B cell (primary cell): ENCODE data around the gene TRAF3. TPM values are rescaled to one million over a fixed set of nuclear protein-coding genes. Genes with fewer than 3 reads are reported as not detected.
A peak's percentile ranks its signal among the peaks of the same experiment; 100 is the strongest.

Experiments
- ATAC-seq: fragments of 200-7000 bp; cut with Tn5 transposase; one replicate; pipeline ENCODE4 v1.10.0; 2021; ENCODE audit warnings: low read depth, mild to moderate bottlenecking, moderate number of reproducible peaks, moderate library complexity
- CTCF ChIA-PET: fragments of 350-600 bp; sonication (Branson Sonifier 250); formaldehyde crosslinking; loops from one replicate; lab custom pipeline; 2021; ENCODE audit warnings: antibody characterized with exemption, inconsistent platforms; lab: Charles Lee
- POLR2A ChIA-PET: fragments of 350-600 bp; sonication (Branson Sonifier 250); formaldehyde crosslinking; loops from one replicate; lab custom pipeline; 2021; ENCODE audit warnings: antibody characterized with exemption; lab: Charles Lee
- DNase-seq: peaks from one replicate; pipeline ENCODE4 v3.0.0; 2013
- H2AFZ ChIP-seq: 2 replicates; pipeline ENCODE4 v1.6.1; 2012; ENCODE audit warnings: mild to moderate bottlenecking, low read depth, low read length; ENCODE audit not compliant: insufficient read depth, poor library complexity, severe bottlenecking
- H3K27ac ChIP-seq, 2 donors: 1 replicate in 1 of 2; 2 replicates in 1 of 2; pipeline ENCODE4 v1.5.1; 2012 to 2013; ENCODE audit warnings: low read length in 2 of 2, mild to moderate bottlenecking in 2 of 2, moderate library complexity in 1 of 2
- H3K27me3 ChIP-seq, 4 experiments: fragments of 200-600 bp in 1 of 4; sonication (generic) in 1 of 4; replicated peaks in 1 of 4; 1 replicate in 2 of 4; 2 replicates in 2 of 4; pipeline versions ENCODE4 v1.6.1 to v1.7.0; 2013 to 2016; ENCODE audit warnings: low read length in 3 of 4, mild to moderate bottlenecking in 2 of 4, mixed read lengths in 1 of 4, moderate library complexity in 1 of 4; ENCODE audit not compliant: insufficient read depth in 4 of 4, control insufficient read depth in 3 of 4; ENCODE audit errors: control extremely low read depth in 1 of 4
- H3K36me3 ChIP-seq, 2 experiments: replicated peaks in 1 of 2; 1 replicate in 1 of 2; 2 replicates in 1 of 2; pipeline versions ENCODE4 v1.6.1 to v1.7.1; 2013; ENCODE audit warnings: low read length in 1 of 2; ENCODE audit not compliant: insufficient read depth in 2 of 2, control insufficient read depth in 1 of 2; ENCODE audit errors: control extremely low read depth in 1 of 2, extremely low read depth in 1 of 2
- H3K4me1 ChIP-seq, 2 donors: fragments of 200-600 bp in 1 of 2; sonication (generic) in 1 of 2; 1 replicate in 1 of 2; 2 replicates in 1 of 2; pipeline versions ENCODE4 v1.5.1 to v1.6.1; 2013 to 2017; ENCODE audit warnings: low read length in 2 of 2; ENCODE audit not compliant: control insufficient read depth in 2 of 2, insufficient read depth in 2 of 2
- H3K4me2 ChIP-seq: replicated peaks from 2 replicates; pipeline ENCODE3; 2012; ENCODE audit warnings: mild to moderate bottlenecking, low read depth, low read length; ENCODE audit not compliant: poor library complexity, severe bottlenecking
- H3K4me3 ChIP-seq, 5 experiments: fragments of 200-600 bp in 1 of 5; sonication (generic) in 1 of 5; 1 replicate in 3 of 5; 2 replicates in 2 of 5; pipeline versions ENCODE4 v1.5.1 to v1.7.0; 2011 to 2016; ENCODE audit warnings: low read length in 4 of 5, mild to moderate bottlenecking in 4 of 5, low read depth in 2 of 5, control low read depth in 1 of 5, moderate library complexity in 1 of 5; ENCODE audit not compliant: insufficient read depth in 1 of 5; ENCODE audit errors: control extremely low read depth in 1 of 5, extremely low read depth in 1 of 5
- H3K79me2 ChIP-seq: fragments of 200-600 bp; sonication (generic); one replicate; pipeline ENCODE4 v1.6.0; 2016; ENCODE audit warnings: low read length; ENCODE audit not compliant: control insufficient read depth, insufficient read depth
- H3K9ac ChIP-seq: fragments of 200-600 bp; sonication (generic); 2 replicates; pipeline ENCODE4 v1.6.1; 2017; ENCODE audit warnings: mild to moderate bottlenecking, low read length, moderate library complexity
- H3K9me3 ChIP-seq, 3 donors: one replicate each; pipeline versions ENCODE4 v1.6.1 to v1.7.1; 2013; ENCODE audit warnings: low read length in 2 of 3; ENCODE audit not compliant: control insufficient read depth in 2 of 3, insufficient read depth in 1 of 3; ENCODE audit errors: control extremely low read depth in 1 of 3
- H4K20me1 ChIP-seq: 2 replicates; pipeline ENCODE4 v1.6.0; 2012; ENCODE audit warnings: mild to moderate bottlenecking, low read length; ENCODE audit not compliant: insufficient read depth, control insufficient read depth, poor library complexity, severe bottlenecking
- H3K27ac Mint-ChIP-seq: one replicate; pipeline ENCODE4 v1.8.0; 2021; ENCODE audit warnings: mixed read lengths
- H3K27me3 Mint-ChIP-seq: one replicate; pipeline ENCODE4 v1.8.0; 2021; ENCODE audit warnings: mixed read lengths
- H3K4me1 Mint-ChIP-seq: one replicate; pipeline ENCODE4 v1.8.0; 2021; ENCODE audit warnings: mixed read lengths
- H3K4me3 Mint-ChIP-seq: one replicate; pipeline ENCODE4 v1.8.0; 2021; ENCODE audit warnings: mixed read lengths
- H3K9me3 Mint-ChIP-seq: one replicate; pipeline ENCODE4 v1.8.0; 2022; ENCODE audit warnings: mixed read lengths; ENCODE audit not compliant: insufficient read depth
- EZH2 ChIP-seq: IDR thresholded peaks from 2 replicates; pipeline ENCODE4 v1.6.1; 2012; ENCODE audit warnings: borderline replicate concordance, low read depth, mild to moderate bottlenecking, moderate library complexity, low read length; ENCODE audit not compliant: insufficient read depth, poor library complexity, severe bottlenecking
- WGBS: methylation state at CpG from one replicate; pipeline ENCODE4 v1.1.5; 2013; ENCODE audit warnings: missing lambda C conversion rate; ENCODE audit not compliant: insufficient coverage; 5-methylcytosine and 5-hydroxymethylcytosine counted together
- intact Hi-C: fragments of 100-400 bp; cut with micrococcal nuclease; formaldehyde crosslinking; loops from one replicate; pipeline ENCODE4 v1.10.0; 2022
- polyA plus RNA-seq: library from polyadenylated mRNA; depleted of rRNA; stranded (reverse); fragments of >200 nt; gene quantifications from 2 replicates; pipeline ENCODE4 v1.2.3, GENCODE V29; 2012
- total RNA-seq, 2 donors: library from RNA; stranded (reverse); fragments of 120-200 nt in 1 of 2; gene quantifications; 1 replicate in 1 of 2; 2 replicates in 1 of 2; pipeline versions ENCODE4 v1.2.3 to v1.2.4, GENCODE V29; 2013 to 2022
- TF ChIP-seq, protein P1 (sequence below): fragments of 200-600 bp; IDR thresholded peaks from one replicate; pipeline ENCODE4 v1.8.0; 2022; ENCODE audit warnings: antibody characterized with exemption, mild to moderate bottlenecking

The TRAF3 gene
- total and polyA plus RNA-seq, 2 donors (not counting 1 experiment from before 2014, with no cell fraction given) = 42.8 to 89.8 TPM

DNA sequence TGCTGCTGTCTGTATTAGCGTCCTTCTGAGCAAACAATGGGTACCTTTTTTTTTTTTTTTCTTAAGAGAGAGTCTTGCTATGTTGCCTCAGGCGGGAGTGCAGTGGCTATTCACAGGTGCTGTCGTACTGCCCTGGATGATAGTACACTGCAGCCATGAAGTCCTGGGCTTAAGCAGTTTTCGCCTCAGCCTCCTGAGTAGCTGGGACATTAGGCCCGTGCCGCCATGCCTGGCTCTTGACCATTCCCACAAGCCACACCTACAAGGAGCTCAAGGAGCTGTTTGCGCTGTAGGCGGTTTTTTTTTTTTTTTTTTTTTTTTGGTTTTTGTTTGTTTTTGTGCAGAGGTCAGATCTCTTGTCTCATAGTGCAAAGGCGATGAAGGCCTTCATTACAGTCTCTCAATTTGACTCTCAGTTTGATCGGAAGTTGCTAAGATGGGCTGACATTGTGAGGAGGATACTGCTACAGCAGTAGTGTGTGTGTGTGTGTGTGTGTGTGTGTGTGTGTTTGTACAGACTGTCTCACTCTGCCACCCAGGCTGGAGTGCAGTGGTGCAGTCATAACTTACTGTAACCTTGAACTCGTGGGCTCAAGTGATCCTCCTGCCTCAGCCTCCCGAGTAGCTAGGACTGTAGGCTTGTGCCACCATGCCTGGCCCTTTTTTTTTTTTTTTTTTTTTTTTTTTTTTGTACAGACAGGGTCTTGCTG lies 34.2 kb downstream of the TRAF3 start:
- Histone ChIP-seq H3K9me3 (no peaks in the 10 kb centered on the region), H3K4me3 (no peak overlapping the region), H3K4me2 (peak overlapping the region; percentile 41), H4K20me1 (peaks cover 63% of the 10 kb centered on the region), H3K79me2 (peaks cover 100% of the 10 kb centered on the region), H2AFZ (no peak overlapping the region), H3K9ac (no peak overlapping the region), H3K27ac (peak overlapping the region; percentile 33 to 61), H3K4me1 (peaks cover 60 to 67% of the 10 kb centered on the region in 2 donors), H3K36me3 (peaks cover 2 to 20% of the 10 kb centered on the region in 2 experiments), H3K27me3 (no peaks in the 10 kb centered on the region)
- H3K4me1 Mint-ChIP-seq = peaks cover 79% of the 10 kb centered on the region
- peak overlapping the region; percentile 34 for H3K27ac Mint-ChIP-seq
- TF ChIP-seq, protein P1, sequence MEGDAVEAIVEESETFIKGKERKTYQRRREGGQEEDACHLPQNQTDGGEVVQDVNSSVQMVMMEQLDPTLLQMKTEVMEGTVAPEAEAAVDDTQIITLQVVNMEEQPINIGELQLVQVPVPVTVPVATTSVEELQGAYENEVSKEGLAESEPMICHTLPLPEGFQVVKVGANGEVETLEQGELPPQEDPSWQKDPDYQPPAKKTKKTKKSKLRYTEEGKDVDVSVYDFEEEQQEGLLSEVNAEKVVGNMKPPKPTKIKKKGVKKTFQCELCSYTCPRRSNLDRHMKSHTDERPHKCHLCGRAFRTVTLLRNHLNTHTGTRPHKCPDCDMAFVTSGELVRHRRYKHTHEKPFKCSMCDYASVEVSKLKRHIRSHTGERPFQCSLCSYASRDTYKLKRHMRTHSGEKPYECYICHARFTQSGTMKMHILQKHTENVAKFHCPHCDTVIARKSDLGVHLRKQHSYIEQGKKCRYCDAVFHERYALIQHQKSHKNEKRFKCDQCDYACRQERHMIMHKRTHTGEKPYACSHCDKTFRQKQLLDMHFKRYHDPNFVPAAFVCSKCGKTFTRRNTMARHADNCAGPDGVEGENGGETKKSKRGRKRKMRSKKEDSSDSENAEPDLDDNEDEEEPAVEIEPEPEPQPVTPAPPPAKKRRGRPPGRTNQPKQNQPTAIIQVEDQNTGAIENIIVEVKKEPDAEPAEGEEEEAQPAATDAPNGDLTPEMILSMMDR = no peak
- TF ChIP-seq EZH2 = no peak
- H3K27me3 Mint-ChIP-seq = no peaks in the 10 kb centered on the region
- ChIA-PET CTCF (interaction anchor here (0.6 to 1.2 kb wide), 2 partner anchors 106 to 118 kb away, joined by 3 read pairs; no protein-coding TSS in a partner anchor), POLR2A (interaction anchor here (0.7 kb wide), 3 partner anchors 43 to 69 kb away, joined by 3 to 9 read pairs (median 8); no protein-coding TSS in a partner anchor)
- no peak overlapping the region for H3K4me3 Mint-ChIP-seq
- intact Hi-C loops = no loop called here
- ATAC-seq (no peak), DNase-seq (no peak)
- no peaks in the 10 kb centered on the region for H3K9me3 Mint-ChIP-seq
- 81% methylated on average over 6 of the region's 12 CpGs for WGBS

DNA sequence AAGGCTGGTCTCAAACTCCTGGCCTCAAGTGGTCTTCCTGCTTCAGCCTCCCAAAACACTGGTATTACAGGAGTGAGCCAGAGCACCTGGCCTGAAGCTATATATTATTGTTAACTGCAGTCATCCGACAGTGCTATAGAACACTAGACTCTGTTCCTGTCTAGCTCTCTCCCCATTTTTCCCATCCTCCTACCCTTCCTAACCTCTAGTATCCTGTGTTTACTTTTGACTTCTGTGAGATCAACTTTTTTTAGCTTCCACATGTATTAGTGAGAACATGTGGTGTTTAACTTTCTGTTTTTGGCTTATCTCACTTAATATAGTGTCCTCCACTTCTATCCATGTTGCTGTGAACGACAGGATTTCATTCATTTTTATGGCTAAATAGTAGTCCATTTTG lies 34.7 kb downstream of the TRAF3 start:
- no peaks in the 10 kb centered on the region for H3K27me3 ChIP-seq
- Mint-ChIP-seq H3K4me1 (peaks cover 79% of the 10 kb centered on the region), H3K27me3 (no peaks in the 10 kb centered on the region), H3K27ac (peak overlapping the region; percentile 42), H3K9me3 (no peaks in the 10 kb centered on the region), H3K4me3 (peak overlapping the region; percentile 9)
- H3K79me2 ChIP-seq = peaks cover 100% of the 10 kb centered on the region
- TF ChIP-seq EZH2 = no peak
- TF ChIP-seq, protein P1 = no peak
- H3K9ac ChIP-seq = no peak overlapping the region
- ChIA-PET CTCF (interaction anchor here (0.6 kb wide), 2 partner anchors 17 to 118 kb away, joined by 3 read pairs; no protein-coding TSS in a partner anchor), POLR2A (interaction anchor here (0.7 kb wide), 1 partner anchor 68 kb away, joined by 9 read pairs; no protein-coding TSS in a partner anchor)
- no peaks in the 10 kb centered on the region for H3K9me3 ChIP-seq
- H2AFZ ChIP-seq = no peak overlapping the region
- no CpG with 5 or more reads among the region's 2 CpGs for WGBS
- H3K4me2 ChIP-seq = no peak overlapping the region
- H4K20me1 ChIP-seq = peaks cover 67% of the 10 kb centered on the region
- H3K4me3 ChIP-seq = no peak overlapping the region
- intact Hi-C loops = no loop called here
- H3K4me1 ChIP-seq = peaks cover 55 to 61% of the 10 kb centered on the region in 2 donors
- H3K36me3 ChIP-seq = peaks cover 2 to 25% of the 10 kb centered on the region in 2 experiments
- ATAC-seq = no peak
- no peak for DNase-seq
- peak overlapping the region; percentile 33 to 61 for H3K27ac ChIP-seq
